CD14-positive monocyte (primary cell): ENCODE results near the gene PRKX. TPM values are rescaled to one million over a fixed set of nuclear protein-coding genes. Genes with fewer than 3 reads are reported as not detected.
"Not testable (repeated sequence)": the region's sequence is repeated elsewhere in the genome, so short reads cannot be mapped to it uniquely, and the experiment has no call there.

ENCODE experiments used
- DNase-seq, 3 donors: peaks; one replicate each; pipeline ENCODE4 v3.0.0-alpha.2; 2011 to 2022
- H2AFZ ChIP-seq: 2 replicates; pipeline ENCODE4 v1.6.0; 2012; ENCODE audit warnings: mild to moderate bottlenecking, low read depth, low read length, inconsistent platforms; ENCODE audit not compliant: insufficient read depth, poor library complexity, severe bottlenecking
- H3K27ac ChIP-seq, 2 donors: 1 replicate in 1 of 2; 2 replicates in 1 of 2; pipeline ENCODE4 v1.5.1; 2012 to 2013; ENCODE audit warnings: low read length in 2 of 2, control low read depth in 1 of 2, inconsistent platforms in 1 of 2, low read depth in 1 of 2, mild to moderate bottlenecking in 1 of 2
- H3K27me3 ChIP-seq, 2 donors: one replicate each; pipeline versions ENCODE4 v1.6.0 to v1.6.1; 2011 to 2013; ENCODE audit warnings: low read length in 2 of 2; ENCODE audit not compliant: control insufficient read depth in 2 of 2, insufficient read depth in 2 of 2
- H3K36me3 ChIP-seq, 2 donors: replicated peaks in 1 of 2; 1 replicate in 1 of 2; 2 replicates in 1 of 2; pipeline versions ENCODE4 v1.5.1 to v1.6.1; 2012 to 2013; ENCODE audit warnings: low read length in 2 of 2, control low read depth in 1 of 2, inconsistent platforms in 1 of 2, mild to moderate bottlenecking in 1 of 2; ENCODE audit not compliant: insufficient read depth in 2 of 2, control insufficient read depth in 1 of 2
- H3K4me1 ChIP-seq, 2 donors: 1 replicate in 1 of 2; 2 replicates in 1 of 2; pipeline versions ENCODE4 v1.5.1 to v1.6.1; 2012 to 2013; ENCODE audit warnings: low read length in 2 of 2, control low read depth in 1 of 2, inconsistent platforms in 1 of 2, mild to moderate bottlenecking in 1 of 2, moderate library complexity in 1 of 2; ENCODE audit not compliant: insufficient read depth in 2 of 2, control insufficient read depth in 1 of 2
- H3K4me2 ChIP-seq: replicated peaks from 2 replicates; pipeline ENCODE3; 2012; ENCODE audit warnings: low read length, moderate library complexity, mild to moderate bottlenecking; ENCODE audit not compliant: poor library complexity, severe bottlenecking; ENCODE audit errors: extremely low read depth
- H3K4me3 ChIP-seq, 3 experiments: fragments of 200-600 bp in 1 of 3; sonication (generic) in 1 of 3; replicated peaks in 1 of 3; 1 replicate in 2 of 3; 2 replicates in 1 of 3; pipeline ENCODE4 v1.5.1; 2011 to 2013; ENCODE audit warnings: low read length in 3 of 3, mild to moderate bottlenecking in 3 of 3, control low read depth in 2 of 3, low read depth in 2 of 3, inconsistent platforms in 1 of 3, moderate library complexity in 1 of 3
- H3K79me2 ChIP-seq: 2 replicates; pipeline ENCODE4 v1.6.0; 2012; ENCODE audit warnings: mild to moderate bottlenecking, control low read depth, inconsistent platforms, low read length, moderate library complexity; ENCODE audit not compliant: insufficient read depth
- H3K9ac ChIP-seq: 2 replicates; pipeline ENCODE4 v1.6.0; 2017; ENCODE audit warnings: low read length, mild to moderate bottlenecking; ENCODE audit not compliant: insufficient read depth, poor library complexity, severe bottlenecking
- H3K9me3 ChIP-seq, 2 donors: replicated peaks in 1 of 2; 1 replicate in 1 of 2; 2 replicates in 1 of 2; pipeline versions ENCODE4 v1.5.1 to v1.6.1; 2012 to 2013; ENCODE audit warnings: low read length in 2 of 2, control low read depth in 1 of 2; ENCODE audit not compliant: control insufficient read depth in 1 of 2, insufficient read depth in 1 of 2
- H4K20me1 ChIP-seq: 2 replicates; pipeline ENCODE4 v1.6.0; 2012; ENCODE audit warnings: mild to moderate bottlenecking, low read length, control low read depth, moderate library complexity; ENCODE audit not compliant: insufficient read depth
- H3K27ac Mint-ChIP-seq, 7 donors: one replicate each; pipeline ENCODE4 v1.8.0; 2020; ENCODE audit warnings: mild to moderate bottlenecking in 7 of 7, mixed read lengths in 7 of 7, moderate library complexity in 6 of 7, inconsistent platforms in 2 of 7
- H3K27me3 Mint-ChIP-seq, 3 donors: one replicate each; pipeline ENCODE4 v1.8.0; 2021 to 2022; ENCODE audit warnings: low read depth in 3 of 3, mild to moderate bottlenecking in 3 of 3, mixed read lengths in 3 of 3, moderate library complexity in 3 of 3, inconsistent platforms in 1 of 3
- H3K36me3 Mint-ChIP-seq, 2 donors: one replicate each; pipeline ENCODE4 v1.8.0; 2020; ENCODE audit warnings: mixed read lengths in 2 of 2, inconsistent platforms in 1 of 2, mild to moderate bottlenecking in 1 of 2
- H3K4me1 Mint-ChIP-seq: one replicate; pipeline ENCODE4 v1.8.0; 2020; ENCODE audit warnings: mild to moderate bottlenecking, mixed read lengths
- H3K4me3 Mint-ChIP-seq, 2 donors: one replicate each; pipeline ENCODE4 v1.8.0; 2020; ENCODE audit warnings: mild to moderate bottlenecking in 2 of 2, mixed read lengths in 2 of 2, moderate library complexity in 1 of 2
- H3K9me3 Mint-ChIP-seq, 7 donors: one replicate each; pipeline ENCODE4 v1.8.0; 2020 to 2022; ENCODE audit warnings: mixed read lengths in 7 of 7, mild to moderate bottlenecking in 6 of 7, moderate library complexity in 6 of 7, inconsistent platforms in 2 of 7
- CTCF ChIP-seq: fragments of 200-600 bp; IDR thresholded peaks from one replicate; pipeline ENCODE4 v1.8.0; 2022; ENCODE audit warnings: antibody characterized with exemption, mild to moderate bottlenecking
- WGBS: methylation state at CpG from one replicate; pipeline ENCODE4 v1.1.5; 2013; ENCODE audit warnings: missing lambda C conversion rate; ENCODE audit not compliant: insufficient coverage; 5-methylcytosine and 5-hydroxymethylcytosine counted together
- intact Hi-C, 2 donors: fragments of 100-400 bp; cut with micrococcal nuclease; formaldehyde crosslinking; loops; one replicate each; pipeline versions ENCODE4 v1.15.0 to v1.15.1; 2023
- polyA plus RNA-seq, 3 donors: library from polyadenylated mRNA; depleted of rRNA in 1 of 3; unstranded in 2 of 3; stranded (reverse) in 1 of 3; fragments of 300-500 nt in 2 of 3; fragments of >200 nt in 1 of 3; fragmentation: Illumina TruSeq in 2 of 3; gene quantifications; 1 replicate in 2 of 3; 2 replicates in 1 of 3; pipeline ENCODE4 v1.2.3, GENCODE V29; 2012 to 2021

The PRKX gene
- polyA plus RNA-seq, 3 donors: 41.6 to 47.0 (median 46.2) TPM

- Histone ChIP-seq H3K4me1 (no peaks in the 10 kb centered on the region), H3K9me3 (no peaks in the 10 kb centered on the region), H4K20me1 (no peaks in the 10 kb centered on the region), H3K4me3 (no peak overlapping the region), H3K79me2 (no peaks in the 10 kb centered on the region), H3K4me2 (no peak overlapping the region), H3K27me3 (no peaks in the 10 kb centered on the region), H3K9ac (no peak overlapping the region), H2AFZ (no peak overlapping the region), H3K36me3 (no peaks in the 10 kb centered on the region), H3K27ac (no peak overlapping the region)
- TF ChIP-seq CTCF: no peak
- H3K4me3 Mint-ChIP-seq: no peak overlapping the region
- no peaks in the 10 kb centered on the region for H3K36me3 Mint-ChIP-seq
- peak overlapping the region in 1 of 7 donors; percentile 10 for H3K27ac Mint-ChIP-seq
- H3K4me1 Mint-ChIP-seq: no peaks in the 10 kb centered on the region
- no peak for DNase-seq
- peaks cover 0 to 7% (median 0%) of the 10 kb centered on the region in 3 donors for H3K27me3 Mint-ChIP-seq
- H3K9me3 Mint-ChIP-seq: peaks cover 0 to 9% (median 0%) of the 10 kb centered on the region in 7 donors
- intact Hi-C loops: no loop called here
These were observed 25.1 kb upstream of the PRKX start for GRCh38 chrX:3738509-3738908.

GRCh38 chrX:3736536-3736935 lies 23.1 kb upstream of the PRKX start:
- intact Hi-C loops, DNase-seq, H3K27me3 Mint-ChIP-seq, H4K20me1 ChIP-seq, H3K36me3 ChIP-seq, H3K4me1 ChIP-seq, H3K36me3 Mint-ChIP-seq, H2AFZ ChIP-seq, H3K9me3 ChIP-seq, H3K4me3 ChIP-seq, H3K4me3 Mint-ChIP-seq, H3K9me3 Mint-ChIP-seq, H3K27me3 ChIP-seq, H3K9ac ChIP-seq, H3K27ac Mint-ChIP-seq, H3K4me2 ChIP-seq, H3K79me2 ChIP-seq, H3K4me1 Mint-ChIP-seq, H3K27ac ChIP-seq: not testable (repeated sequence)
- no CpG with 5 or more reads among the region's 11 CpGs for WGBS

- intact Hi-C loops: not testable (repeated sequence)
- 100% methylated on average over 3 of the region's 6 CpGs for WGBS
These were observed 22.4 kb upstream of the PRKX start for GRCh38 chrX:3735891-3736290.

GRCh38 chrX:3734456-3734855 lies 21.0 kb upstream of the PRKX start:
- WGBS: no CpG with 5 or more reads among the region's 4 CpGs
- not testable (repeated sequence) for H3K27ac Mint-ChIP-seq, H3K4me3 Mint-ChIP-seq

More at GRCh38 chrX:3735891-3736290, 22.4 kb upstream of the PRKX start:
- not testable (repeated sequence) for DNase-seq, H3K9me3 Mint-ChIP-seq, H3K27ac ChIP-seq, H3K36me3 Mint-ChIP-seq, H3K4me2 ChIP-seq, H3K27me3 ChIP-seq, H3K4me1 Mint-ChIP-seq, H2AFZ ChIP-seq, H3K4me1 ChIP-seq, H3K36me3 ChIP-seq, H3K9ac ChIP-seq, H3K27me3 Mint-ChIP-seq, H3K4me3 Mint-ChIP-seq, H4K20me1 ChIP-seq, H3K9me3 ChIP-seq, H3K27ac Mint-ChIP-seq, H3K4me3 ChIP-seq, H3K79me2 ChIP-seq

More at GRCh38 chrX:3734456-3734855, 21.0 kb upstream of the PRKX start:
- H2AFZ ChIP-seq, H3K79me2 ChIP-seq, H3K9me3 Mint-ChIP-seq, H3K4me1 Mint-ChIP-seq, H3K4me3 ChIP-seq, H3K9ac ChIP-seq, H3K4me1 ChIP-seq, H3K27ac ChIP-seq, H3K27me3 Mint-ChIP-seq, intact Hi-C loops, H3K4me2 ChIP-seq, H4K20me1 ChIP-seq, H3K36me3 Mint-ChIP-seq, H3K36me3 ChIP-seq, DNase-seq, H3K27me3 ChIP-seq, H3K9me3 ChIP-seq: not testable (repeated sequence)
